RWPE1 (cell line): Measurements from ENCODE around the gene NKAPL.

ENCODE experiments used
- CTCF ChIA-PET: fragments of 350-600 bp; sonication (Branson Sonifier 250); formaldehyde crosslinking; extraction: SDS; loops from one replicate; lab custom pipeline; 2021; lab: Yijun Ruan, JAX
- POLR2A ChIA-PET: fragments of 400-600 bp; formaldehyde crosslinking; extraction: SDS; loops from one replicate; lab custom pipeline; 2020; ENCODE audit warnings: antibody characterized with exemption; ENCODE audit not compliant: low non-redundant PET; lab: Yijun Ruan, JAX
- DNase-seq: peaks from one replicate; pipeline ENCODE4 v3.0.0; 2012; ENCODE audit warnings: low spot score
- H3K27ac ChIP-seq: fragments of 450-650 bp; 2 replicates; pipeline ENCODE4 v1.5.1; 2017
- CTCF ChIP-seq: fragments of 450-650 bp; conservative IDR thresholded peaks from 2 replicates; pipeline ENCODE4 v1.5.1; 2017; ENCODE audit warnings: low read depth, mild to moderate bottlenecking

Gene NKAPL

GRCh38 chr6:28267695-28268059 lies 8.6 kb downstream of the NKAPL start:
- no peak for DNase-seq
- ChIA-PET POLR2A (interaction anchor here (2.0 kb wide), 1 partner anchor 15 kb away, joined by 4 read pairs; the partner anchor contains the start of gene ZKSCAN4), CTCF (no interaction called here)
- no peak for TF ChIP-seq CTCF
- no peak overlapping the region for H3K27ac ChIP-seq

DNA sequence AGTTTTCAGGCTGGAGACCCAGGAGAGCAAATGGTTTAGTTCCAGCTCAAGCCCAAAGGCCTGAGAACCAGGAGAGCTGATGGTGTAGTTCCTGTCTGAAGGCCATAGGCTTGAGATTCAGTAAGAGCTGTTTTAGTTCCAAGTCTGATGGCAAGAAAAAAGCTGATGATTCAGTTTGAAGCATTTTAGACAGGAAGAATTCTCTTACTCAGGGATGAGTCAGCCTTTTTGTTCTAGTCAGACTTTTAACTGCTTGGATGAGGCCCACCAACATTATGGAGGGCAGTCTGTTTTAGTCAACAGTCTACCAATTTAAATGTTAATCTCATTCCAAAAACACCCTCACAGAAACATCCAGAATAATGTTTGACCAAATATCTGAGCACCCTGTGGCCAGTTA lies 10.4 kb downstream of the NKAPL start:
- POLR2A ChIA-PET, result no interaction called here
- DNase-seq, result peak; percentile 65
- CTCF ChIA-PET, result interaction anchor here (1.3 kb wide), 1 partner anchor 9 kb away, joined by 4 read pairs; no protein-coding TSS in a partner anchor
- TF ChIP-seq CTCF, result no peak
- H3K27ac ChIP-seq, result no peak overlapping the region

GRCh38 chr6:28274888-28275287 lies 15.8 kb downstream of the NKAPL start:
- TF ChIP-seq CTCF, result no peak
- ChIA-PET CTCF (interaction anchor here (1.8 kb wide), 1 partner anchor 81 kb away, joined by 4 read pairs; no protein-coding TSS in a partner anchor), POLR2A (no interaction called here)
- no peak overlapping the region for H3K27ac ChIP-seq
- no peak for DNase-seq

DNA sequence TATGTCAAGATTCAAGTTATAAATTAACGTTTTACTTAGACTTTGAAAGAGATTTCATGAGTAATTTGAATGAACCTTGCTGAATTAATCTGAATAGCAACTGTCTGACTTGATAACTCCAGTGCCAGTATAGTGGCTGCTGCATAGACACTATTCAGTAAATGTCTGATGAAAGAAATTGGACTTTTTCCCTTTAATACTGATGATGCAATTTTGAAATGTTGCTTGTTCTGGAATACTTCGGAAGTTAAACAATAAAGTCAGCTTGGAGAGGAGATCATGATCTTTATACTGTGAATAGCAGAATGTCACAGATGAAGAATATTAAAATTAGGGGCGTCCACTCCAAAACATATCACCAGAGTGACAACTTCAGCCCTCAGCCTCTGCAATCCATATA lies 18.6 kb downstream of the NKAPL start:
- H3K27ac ChIP-seq, result no peak overlapping the region
- DNase-seq, result no peak
- CTCF ChIA-PET, result interaction anchor here (0.7 kb wide), 1 partner anchor 409 kb away, joined by 3 read pairs; no protein-coding TSS in a partner anchor
- POLR2A ChIA-PET, result no interaction called here
- no peak for TF ChIP-seq CTCF

DNA sequence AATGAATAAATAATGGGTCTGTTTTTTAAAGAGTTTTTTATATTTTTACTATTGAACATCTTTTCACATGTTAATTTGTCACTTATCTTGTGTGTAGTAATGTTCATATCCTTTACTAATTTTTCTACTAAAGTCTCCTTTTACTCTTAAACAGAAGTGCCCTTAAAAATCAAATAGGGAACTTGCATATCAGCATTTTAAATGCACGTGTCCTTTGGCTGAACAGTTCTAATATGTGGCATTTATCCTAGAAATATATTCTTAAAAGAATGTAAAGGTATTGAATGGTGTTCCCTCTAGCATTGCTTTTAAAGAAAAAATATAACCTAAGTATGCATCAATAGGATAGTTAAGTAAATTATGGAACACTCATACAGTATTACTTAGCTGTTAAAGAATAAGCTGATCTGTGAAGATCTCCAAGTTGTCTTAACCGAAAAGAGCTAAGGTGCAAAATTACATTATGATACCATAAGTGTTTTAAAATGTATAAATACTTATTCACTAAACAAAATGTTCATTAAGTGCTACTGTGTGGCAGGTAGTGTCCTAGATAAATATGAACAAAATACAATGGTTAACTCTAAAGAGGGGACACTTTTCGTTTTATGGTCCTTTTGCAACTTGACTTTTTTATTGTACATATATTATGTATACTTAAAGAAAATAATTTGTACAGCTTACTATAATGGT lies 21.6 kb downstream of the NKAPL start:
- ChIA-PET POLR2A (interaction anchor here (0.7 kb wide), 1 partner anchor 14 kb away, joined by 4 read pairs; no protein-coding TSS in a partner anchor), CTCF (no interaction called here)
- peak overlapping the region; percentile 63; the same call in 1 of the 2 replicates for H3K27ac ChIP-seq
- DNase-seq, result no peak
- TF ChIP-seq CTCF, result no peak

DNA sequence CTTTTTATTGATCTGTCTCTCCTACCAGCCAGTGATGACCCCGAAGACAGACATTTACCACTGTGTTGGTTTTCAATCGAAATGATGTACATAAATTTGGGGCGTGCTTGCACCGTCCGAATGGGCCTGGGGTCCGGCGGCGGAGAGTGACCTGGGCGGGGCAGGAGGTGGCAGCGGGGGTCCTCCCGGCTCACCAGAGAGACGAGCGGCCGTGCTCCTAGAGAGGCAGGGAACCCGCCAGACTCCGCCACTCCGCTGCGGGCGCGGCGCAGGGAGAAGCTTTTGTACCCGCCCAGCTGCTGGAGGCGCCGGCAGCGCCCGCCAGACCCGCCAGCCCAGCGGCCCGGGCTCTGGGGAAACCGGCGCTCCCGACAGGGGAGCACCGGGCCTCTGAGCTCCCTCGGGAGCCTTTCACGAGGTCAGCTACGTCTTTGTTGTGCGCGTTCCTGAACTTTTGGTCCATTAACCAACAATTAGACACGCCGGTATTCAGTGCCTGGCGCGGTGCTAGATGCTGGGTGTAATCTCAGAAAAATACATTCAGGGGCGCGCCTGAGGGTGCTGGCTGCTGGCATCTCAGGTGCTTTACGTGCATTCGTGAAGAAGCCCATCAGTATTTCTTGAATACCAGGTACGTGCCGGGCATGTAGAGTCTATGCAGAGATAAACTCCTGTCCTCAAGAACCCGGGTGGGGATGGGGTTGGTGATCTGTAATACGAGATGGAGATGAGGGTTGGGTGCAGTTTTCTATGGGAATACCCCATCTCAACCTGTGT lies 22.4 kb downstream of the NKAPL start, which contains the start of gene PGBD1:
PGBD1 (plus strand) TSS at position 285 of the 777 bp plus-strand sequence. CDS start 2,242 bp downstream, outside the sequence.
- POLR2A ChIA-PET, result interaction anchor here (0.7 kb wide), 1 partner anchor 15 kb away, joined by 4 read pairs; no protein-coding TSS in a partner anchor
- DNase-seq, result peak; percentile 70
- CTCF ChIA-PET, result no interaction called here
- TF ChIP-seq CTCF, result no peak
- H3K27ac ChIP-seq, result peak within 1 kb of the TSS; percentile 63
